DND-41 (cell line): ENCODE data around the gene CIAO3.

Source experiments
- EZH2 ChIP-seq: IDR thresholded peaks from 3 replicates; pipeline ENCODE4 v1.6.1; 2012; ENCODE audit warnings: borderline replicate concordance, low read depth, mild to moderate bottlenecking, moderate library complexity, low read length, inconsistent platforms; ENCODE audit not compliant: severe bottlenecking
- TF ChIP-seq, protein P1 (sequence below): IDR thresholded peaks from 2 replicates; pipeline ENCODE4 v1.5.1; 2012; ENCODE audit warnings: borderline replicate concordance, low read length, moderate library complexity, mild to moderate bottlenecking; ENCODE audit not compliant: poor library complexity, severe bottlenecking; ENCODE audit errors: extremely low read depth

DNA sequence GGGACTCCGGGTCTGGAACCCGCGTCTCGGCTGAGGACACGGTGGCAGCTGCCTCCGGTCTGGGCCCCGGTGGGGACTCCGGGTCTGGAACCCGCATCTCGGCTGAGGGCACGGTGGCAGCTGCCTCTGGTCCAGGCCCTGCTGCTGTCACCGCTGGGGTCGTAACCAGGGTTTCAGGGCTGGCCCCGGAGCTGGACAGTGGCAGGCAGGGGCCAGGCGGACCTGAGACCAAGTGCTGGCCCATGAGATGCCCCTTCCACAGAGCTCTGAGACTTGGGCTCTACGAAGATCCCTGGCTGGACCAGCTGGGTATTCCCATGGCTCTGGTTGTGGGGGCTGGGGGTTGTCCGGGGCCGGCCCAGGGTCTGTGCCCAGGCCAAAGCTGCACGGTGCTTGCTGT, 43.6 kb upstream of the CIAO3 start:
- TF ChIP-seq, protein P1, sequence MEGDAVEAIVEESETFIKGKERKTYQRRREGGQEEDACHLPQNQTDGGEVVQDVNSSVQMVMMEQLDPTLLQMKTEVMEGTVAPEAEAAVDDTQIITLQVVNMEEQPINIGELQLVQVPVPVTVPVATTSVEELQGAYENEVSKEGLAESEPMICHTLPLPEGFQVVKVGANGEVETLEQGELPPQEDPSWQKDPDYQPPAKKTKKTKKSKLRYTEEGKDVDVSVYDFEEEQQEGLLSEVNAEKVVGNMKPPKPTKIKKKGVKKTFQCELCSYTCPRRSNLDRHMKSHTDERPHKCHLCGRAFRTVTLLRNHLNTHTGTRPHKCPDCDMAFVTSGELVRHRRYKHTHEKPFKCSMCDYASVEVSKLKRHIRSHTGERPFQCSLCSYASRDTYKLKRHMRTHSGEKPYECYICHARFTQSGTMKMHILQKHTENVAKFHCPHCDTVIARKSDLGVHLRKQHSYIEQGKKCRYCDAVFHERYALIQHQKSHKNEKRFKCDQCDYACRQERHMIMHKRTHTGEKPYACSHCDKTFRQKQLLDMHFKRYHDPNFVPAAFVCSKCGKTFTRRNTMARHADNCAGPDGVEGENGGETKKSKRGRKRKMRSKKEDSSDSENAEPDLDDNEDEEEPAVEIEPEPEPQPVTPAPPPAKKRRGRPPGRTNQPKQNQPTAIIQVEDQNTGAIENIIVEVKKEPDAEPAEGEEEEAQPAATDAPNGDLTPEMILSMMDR, result no peak
- TF ChIP-seq EZH2, result no peak
